B cell (primary cell): ENCODE results near the gene ANKRD62. TPM values are rescaled to one million over a fixed set of nuclear protein-coding genes. Genes with fewer than 3 reads are reported as not detected.
"Not testable (repeated sequence)": the region's sequence is repeated elsewhere in the genome, so short reads cannot be mapped to it uniquely, and the experiment has no call there.

ENCODE experiments used
- ATAC-seq: fragments of 200-7000 bp; cut with Tn5 transposase; one replicate; pipeline ENCODE4 v1.10.0; 2021; ENCODE audit warnings: low read depth, mild to moderate bottlenecking, moderate number of reproducible peaks, moderate library complexity
- CTCF ChIA-PET: fragments of 350-600 bp; sonication (Branson Sonifier 250); formaldehyde crosslinking; loops from one replicate; lab custom pipeline; 2021; ENCODE audit warnings: antibody characterized with exemption, inconsistent platforms; lab: Charles Lee
- POLR2A ChIA-PET: fragments of 350-600 bp; sonication (Branson Sonifier 250); formaldehyde crosslinking; loops from one replicate; lab custom pipeline; 2021; ENCODE audit warnings: antibody characterized with exemption; lab: Charles Lee
- DNase-seq: peaks from one replicate; pipeline ENCODE4 v3.0.0; 2013
- H2AFZ ChIP-seq: 2 replicates; pipeline ENCODE4 v1.6.1; 2012; ENCODE audit warnings: mild to moderate bottlenecking, low read depth, low read length; ENCODE audit not compliant: insufficient read depth, poor library complexity, severe bottlenecking
- H3K27ac ChIP-seq, 2 donors: 1 replicate in 1 of 2; 2 replicates in 1 of 2; pipeline ENCODE4 v1.5.1; 2012 to 2013; ENCODE audit warnings: low read length in 2 of 2, mild to moderate bottlenecking in 2 of 2, moderate library complexity in 1 of 2
- H3K27me3 ChIP-seq, 4 experiments: fragments of 200-600 bp in 1 of 4; sonication (generic) in 1 of 4; replicated peaks in 1 of 4; 1 replicate in 2 of 4; 2 replicates in 2 of 4; pipeline versions ENCODE4 v1.6.1 to v1.7.0; 2013 to 2016; ENCODE audit warnings: low read length in 3 of 4, mild to moderate bottlenecking in 2 of 4, mixed read lengths in 1 of 4, moderate library complexity in 1 of 4; ENCODE audit not compliant: insufficient read depth in 4 of 4, control insufficient read depth in 3 of 4; ENCODE audit errors: control extremely low read depth in 1 of 4
- H3K36me3 ChIP-seq, 2 experiments: replicated peaks in 1 of 2; 1 replicate in 1 of 2; 2 replicates in 1 of 2; pipeline versions ENCODE4 v1.6.1 to v1.7.1; 2013; ENCODE audit warnings: low read length in 1 of 2; ENCODE audit not compliant: insufficient read depth in 2 of 2, control insufficient read depth in 1 of 2; ENCODE audit errors: control extremely low read depth in 1 of 2, extremely low read depth in 1 of 2
- H3K4me1 ChIP-seq, 2 donors: fragments of 200-600 bp in 1 of 2; sonication (generic) in 1 of 2; 1 replicate in 1 of 2; 2 replicates in 1 of 2; pipeline versions ENCODE4 v1.5.1 to v1.6.1; 2013 to 2017; ENCODE audit warnings: low read length in 2 of 2; ENCODE audit not compliant: control insufficient read depth in 2 of 2, insufficient read depth in 2 of 2
- H3K4me2 ChIP-seq: replicated peaks from 2 replicates; pipeline ENCODE3; 2012; ENCODE audit warnings: mild to moderate bottlenecking, low read depth, low read length; ENCODE audit not compliant: poor library complexity, severe bottlenecking
- H3K4me3 ChIP-seq, 5 experiments: fragments of 200-600 bp in 1 of 5; sonication (generic) in 1 of 5; 1 replicate in 3 of 5; 2 replicates in 2 of 5; pipeline versions ENCODE4 v1.5.1 to v1.7.0; 2011 to 2016; ENCODE audit warnings: low read length in 4 of 5, mild to moderate bottlenecking in 4 of 5, low read depth in 2 of 5, control low read depth in 1 of 5, moderate library complexity in 1 of 5; ENCODE audit not compliant: insufficient read depth in 1 of 5; ENCODE audit errors: control extremely low read depth in 1 of 5, extremely low read depth in 1 of 5
- H3K79me2 ChIP-seq: fragments of 200-600 bp; sonication (generic); one replicate; pipeline ENCODE4 v1.6.0; 2016; ENCODE audit warnings: low read length; ENCODE audit not compliant: control insufficient read depth, insufficient read depth
- H3K9ac ChIP-seq: fragments of 200-600 bp; sonication (generic); 2 replicates; pipeline ENCODE4 v1.6.1; 2017; ENCODE audit warnings: mild to moderate bottlenecking, low read length, moderate library complexity
- H3K9me3 ChIP-seq, 3 donors: one replicate each; pipeline versions ENCODE4 v1.6.1 to v1.7.1; 2013; ENCODE audit warnings: low read length in 2 of 3; ENCODE audit not compliant: control insufficient read depth in 2 of 3, insufficient read depth in 1 of 3; ENCODE audit errors: control extremely low read depth in 1 of 3
- H4K20me1 ChIP-seq: 2 replicates; pipeline ENCODE4 v1.6.0; 2012; ENCODE audit warnings: mild to moderate bottlenecking, low read length; ENCODE audit not compliant: insufficient read depth, control insufficient read depth, poor library complexity, severe bottlenecking
- H3K27ac Mint-ChIP-seq: one replicate; pipeline ENCODE4 v1.8.0; 2021; ENCODE audit warnings: mixed read lengths
- H3K27me3 Mint-ChIP-seq: one replicate; pipeline ENCODE4 v1.8.0; 2021; ENCODE audit warnings: mixed read lengths
- H3K4me1 Mint-ChIP-seq: one replicate; pipeline ENCODE4 v1.8.0; 2021; ENCODE audit warnings: mixed read lengths
- H3K4me3 Mint-ChIP-seq: one replicate; pipeline ENCODE4 v1.8.0; 2021; ENCODE audit warnings: mixed read lengths
- H3K9me3 Mint-ChIP-seq: one replicate; pipeline ENCODE4 v1.8.0; 2022; ENCODE audit warnings: mixed read lengths; ENCODE audit not compliant: insufficient read depth
- EZH2 ChIP-seq: IDR thresholded peaks from 2 replicates; pipeline ENCODE4 v1.6.1; 2012; ENCODE audit warnings: borderline replicate concordance, low read depth, mild to moderate bottlenecking, moderate library complexity, low read length; ENCODE audit not compliant: insufficient read depth, poor library complexity, severe bottlenecking
- WGBS: methylation state at CpG from one replicate; pipeline ENCODE4 v1.1.5; 2013; ENCODE audit warnings: missing lambda C conversion rate; ENCODE audit not compliant: insufficient coverage; 5-methylcytosine and 5-hydroxymethylcytosine counted together
- intact Hi-C: fragments of 100-400 bp; cut with micrococcal nuclease; formaldehyde crosslinking; loops from one replicate; pipeline ENCODE4 v1.10.0; 2022
- polyA plus RNA-seq: library from polyadenylated mRNA; depleted of rRNA; stranded (reverse); fragments of >200 nt; gene quantifications from 2 replicates; pipeline ENCODE4 v1.2.3, GENCODE V29; 2012
- total RNA-seq, 2 donors: library from RNA; stranded (reverse); fragments of 120-200 nt in 1 of 2; gene quantifications; 1 replicate in 1 of 2; 2 replicates in 1 of 2; pipeline versions ENCODE4 v1.2.3 to v1.2.4, GENCODE V29; 2013 to 2022
- TF ChIP-seq, protein P1 (sequence below): fragments of 200-600 bp; IDR thresholded peaks from one replicate; pipeline ENCODE4 v1.8.0; 2022; ENCODE audit warnings: antibody characterized with exemption, mild to moderate bottlenecking

ANKRD62 gene
- total and polyA plus RNA-seq, 2 donors (not counting 1 experiment from before 2014, with no cell fraction given), result not detected

DNA sequence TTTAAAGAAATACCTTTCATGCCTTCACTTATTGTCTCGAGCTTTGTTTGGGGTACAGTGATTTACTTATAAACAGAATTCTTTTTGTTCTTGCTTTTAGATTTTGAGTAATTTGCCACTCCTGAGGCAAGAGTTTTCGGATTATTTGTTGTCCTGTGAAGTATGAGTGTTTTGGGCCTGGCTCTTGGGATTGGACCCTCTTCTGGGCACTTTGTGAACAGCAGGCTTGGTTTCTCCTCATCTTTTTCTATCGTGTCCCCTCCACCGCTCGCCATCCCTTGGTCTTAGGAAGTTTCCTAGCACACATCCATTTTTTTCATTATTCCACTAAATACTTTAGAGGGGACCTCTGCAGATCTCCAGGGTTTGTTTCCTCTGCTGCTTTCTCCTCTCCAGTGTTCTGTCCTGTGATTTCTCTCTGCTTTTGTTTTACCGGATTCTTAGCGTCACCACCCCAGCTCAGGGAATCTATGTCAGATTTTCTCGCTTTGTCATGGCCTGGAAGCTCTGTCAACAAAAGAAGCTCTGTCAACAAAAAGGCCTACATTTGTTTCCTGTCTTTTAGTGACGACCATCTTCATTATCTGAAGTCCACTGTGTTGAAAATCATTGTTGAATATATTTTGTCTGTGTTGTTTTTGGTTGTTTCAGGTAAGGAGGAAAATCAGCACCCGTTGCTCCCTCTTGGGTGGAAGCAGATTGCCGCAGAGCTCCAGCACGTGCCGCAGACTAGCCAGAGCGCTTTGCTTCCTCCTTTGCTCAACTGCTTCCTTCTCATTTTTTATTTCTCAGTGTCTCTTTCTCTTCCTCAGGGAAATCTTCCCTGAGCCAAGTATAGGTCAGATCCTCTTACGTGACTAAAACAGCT lies 27.8 kb downstream of the ANKRD62 start:
- H3K9me3 Mint-ChIP-seq, result no peaks in the 10 kb centered on the region
- no peak overlapping the region for H3K4me3 ChIP-seq
- no peak overlapping the region for H2AFZ ChIP-seq
- WGBS, result 68% methylated on average over 10 of the region's 15 CpGs
- H3K4me1 Mint-ChIP-seq, result no peaks in the 10 kb centered on the region
- intact Hi-C loops, result no loop called here
- H3K4me2 ChIP-seq, result no peak overlapping the region
- no peak overlapping the region for H3K27ac ChIP-seq
- H3K4me3 Mint-ChIP-seq, result no peak overlapping the region
- H3K36me3 ChIP-seq, result no peaks in the 10 kb centered on the region
- CTCF ChIA-PET, result no interaction called here
- no peak overlapping the region for H3K27ac Mint-ChIP-seq
- H3K27me3 Mint-ChIP-seq, result peaks cover 32% of the 10 kb centered on the region
- TF ChIP-seq EZH2, result no peak
- TF ChIP-seq, protein P1, sequence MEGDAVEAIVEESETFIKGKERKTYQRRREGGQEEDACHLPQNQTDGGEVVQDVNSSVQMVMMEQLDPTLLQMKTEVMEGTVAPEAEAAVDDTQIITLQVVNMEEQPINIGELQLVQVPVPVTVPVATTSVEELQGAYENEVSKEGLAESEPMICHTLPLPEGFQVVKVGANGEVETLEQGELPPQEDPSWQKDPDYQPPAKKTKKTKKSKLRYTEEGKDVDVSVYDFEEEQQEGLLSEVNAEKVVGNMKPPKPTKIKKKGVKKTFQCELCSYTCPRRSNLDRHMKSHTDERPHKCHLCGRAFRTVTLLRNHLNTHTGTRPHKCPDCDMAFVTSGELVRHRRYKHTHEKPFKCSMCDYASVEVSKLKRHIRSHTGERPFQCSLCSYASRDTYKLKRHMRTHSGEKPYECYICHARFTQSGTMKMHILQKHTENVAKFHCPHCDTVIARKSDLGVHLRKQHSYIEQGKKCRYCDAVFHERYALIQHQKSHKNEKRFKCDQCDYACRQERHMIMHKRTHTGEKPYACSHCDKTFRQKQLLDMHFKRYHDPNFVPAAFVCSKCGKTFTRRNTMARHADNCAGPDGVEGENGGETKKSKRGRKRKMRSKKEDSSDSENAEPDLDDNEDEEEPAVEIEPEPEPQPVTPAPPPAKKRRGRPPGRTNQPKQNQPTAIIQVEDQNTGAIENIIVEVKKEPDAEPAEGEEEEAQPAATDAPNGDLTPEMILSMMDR, result no peak
- no peaks in the 10 kb centered on the region for H3K79me2 ChIP-seq
- H3K4me1 ChIP-seq, result no peaks in the 10 kb centered on the region
- H3K9me3 ChIP-seq, result no peaks in the 10 kb centered on the region
- no peak overlapping the region for H3K9ac ChIP-seq
- POLR2A ChIA-PET, result no interaction called here
- no peaks in the 10 kb centered on the region for H3K27me3 ChIP-seq
- ATAC-seq, result no peak
- no peak for DNase-seq
- no peaks in the 10 kb centered on the region for H4K20me1 ChIP-seq

DNA sequence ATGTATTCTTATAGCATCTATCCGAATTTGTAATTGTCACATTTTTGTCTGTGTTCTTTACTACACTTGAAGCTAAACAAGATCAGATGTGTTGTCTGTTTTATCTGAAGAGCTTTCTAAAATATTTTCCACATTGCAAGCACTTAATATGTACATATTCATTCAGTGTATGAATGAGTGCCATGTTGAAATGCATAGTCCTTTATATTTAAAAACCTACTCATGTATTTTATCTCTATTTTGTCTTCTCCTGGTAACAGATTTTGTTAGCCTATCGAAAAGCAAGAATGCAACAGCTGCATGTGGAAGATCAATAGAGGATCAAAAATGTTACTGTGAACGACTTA lies 28.4 kb downstream of the ANKRD62 start:
- DNase-seq, H3K4me1 ChIP-seq, H3K9me3 Mint-ChIP-seq, H2AFZ ChIP-seq, POLR2A ChIA-PET, H3K4me3 Mint-ChIP-seq, H3K27me3 ChIP-seq, ATAC-seq, H3K79me2 ChIP-seq, H3K9ac ChIP-seq, H3K27ac ChIP-seq, intact Hi-C loops, H3K4me3 ChIP-seq, H4K20me1 ChIP-seq, H3K4me2 ChIP-seq, CTCF ChIA-PET, H3K4me1 Mint-ChIP-seq, H3K27ac Mint-ChIP-seq, H3K9me3 ChIP-seq, H3K36me3 ChIP-seq: not testable (repeated sequence)
- WGBS, result no CpG with 5 or more reads among the region's 3 CpGs
- H3K27me3 Mint-ChIP-seq, result peaks cover 34% of the 10 kb centered on the region

DNA sequence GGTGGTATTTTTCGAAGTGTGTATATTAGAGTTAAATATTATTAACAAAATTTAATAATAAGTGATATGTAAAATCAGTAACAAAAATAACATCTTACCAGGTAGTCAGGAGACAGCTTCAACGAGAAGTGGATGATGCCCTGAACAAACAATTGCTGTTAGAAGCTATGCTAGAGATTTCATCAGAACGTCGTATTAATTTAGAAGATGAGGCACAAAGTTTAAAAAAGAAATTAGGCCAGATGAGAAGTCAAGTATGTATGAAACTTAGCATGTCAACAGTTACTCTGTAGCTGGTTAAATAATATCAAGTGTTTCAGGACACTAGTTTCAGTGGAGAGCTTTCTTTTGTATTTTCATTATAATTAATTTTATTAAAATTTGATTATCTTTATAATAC lies 34.0 kb downstream of the ANKRD62 start:
- H3K27me3 ChIP-seq, H3K27ac ChIP-seq, H3K4me3 ChIP-seq, H3K4me1 Mint-ChIP-seq, H4K20me1 ChIP-seq, DNase-seq, CTCF ChIA-PET, H3K36me3 ChIP-seq, H3K79me2 ChIP-seq, H3K27ac Mint-ChIP-seq, ATAC-seq, H2AFZ ChIP-seq, H3K4me3 Mint-ChIP-seq, H3K4me1 ChIP-seq, H3K4me2 ChIP-seq, H3K9me3 ChIP-seq, POLR2A ChIA-PET, H3K9me3 Mint-ChIP-seq, intact Hi-C loops, H3K9ac ChIP-seq: not testable (repeated sequence)
- H3K27me3 Mint-ChIP-seq, result peaks cover 21% of the 10 kb centered on the region
- 90% methylated on average over 2 of the region's 4 CpGs for WGBS
